ENCODE measurements around the gene CDH11.

CDH11 gene

GRCh38 chr16:64968539-64968938, 153.3 kb downstream of the CDH11 start:
- no peak for TF ChIP-seq CTCF (IDR thresholded peaks at IDR 0.05; ENCODE audit: low read depth, low read length)

GRCh38 chr16:64964126-64964540, 157.7 kb downstream of the CDH11 start:
- TF ChIP-seq CTCF (IDR thresholded peaks at IDR 0.05; ENCODE audit: low read depth, low read length): no peak
- no peak for DNase-seq
- Histone ChIP-seq H3K9me3 (ENCODE audit: severe bottlenecking) (no peaks in the 10 kb centered on the region), H3K27me3 (ENCODE audit: insufficient read depth, low read depth, severe bottlenecking) (no peaks in the 10 kb centered on the region), H3K4me3 (ENCODE audit: low read depth, low read length) (no peak overlapping the region), H3K27ac (no peak overlapping the region), H3K36me3 (no peaks in the 10 kb centered on the region)

More at GRCh38 chr16:64968539-64968938, 153.3 kb downstream of the CDH11 start:
- Histone ChIP-seq H3K36me3 (no peaks in the 10 kb centered on the region), H3K4me3 (ENCODE audit: low read depth, low read length) (no peak overlapping the region), H3K9me3 (ENCODE audit: severe bottlenecking) (no peaks in the 10 kb centered on the region), H3K27ac (no peak overlapping the region), H3K27me3 (ENCODE audit: insufficient read depth, low read depth, severe bottlenecking) (no peaks in the 10 kb centered on the region)
- no peak for DNase-seq

- H3K36me3 ChIP-seq: no peaks in the 10 kb centered on the region
These were observed 159.1 kb downstream of the CDH11 start for GRCh38 chr16:64962786-64963185.

GRCh38 chr16:64957246-64957645, 164.6 kb downstream of the CDH11 start:
- Histone ChIP-seq H3K27me3 (ENCODE audit: insufficient read depth, low read depth, severe bottlenecking) (no peaks in the 10 kb centered on the region), H3K4me3 (ENCODE audit: low read depth, low read length) (no peak overlapping the region), H3K9me3 (ENCODE audit: severe bottlenecking) (no peaks in the 10 kb centered on the region), H3K36me3 (no peaks in the 10 kb centered on the region), H3K27ac (no peak overlapping the region)
- TF ChIP-seq CTCF (IDR thresholded peaks at IDR 0.05; ENCODE audit: low read depth, low read length): no peak
- DNase-seq: no peak

More at GRCh38 chr16:64962786-64963185, 159.1 kb downstream of the CDH11 start:
- H3K27ac ChIP-seq: no peak overlapping the region
- H3K4me3 ChIP-seq (ENCODE audit: low read depth, low read length): no peak overlapping the region
- DNase-seq: no peak
- no peaks in the 10 kb centered on the region for H3K27me3 ChIP-seq (ENCODE audit: insufficient read depth, low read depth, severe bottlenecking)
- TF ChIP-seq CTCF (IDR thresholded peaks at IDR 0.05; ENCODE audit: low read depth, low read length): no peak
- H3K9me3 ChIP-seq (ENCODE audit: severe bottlenecking): no peaks in the 10 kb centered on the region

GRCh38 chr16:64952177-64952576, 169.7 kb downstream of the CDH11 start:
- no peak for TF ChIP-seq CTCF (IDR thresholded peaks at IDR 0.05; ENCODE audit: low read depth, low read length)
- Histone ChIP-seq H3K9me3 (ENCODE audit: severe bottlenecking) (no peaks in the 10 kb centered on the region), H3K4me3 (ENCODE audit: low read depth, low read length) (no peak overlapping the region), H3K27ac (no peak overlapping the region), H3K36me3 (no peaks in the 10 kb centered on the region), H3K27me3 (ENCODE audit: insufficient read depth, low read depth, severe bottlenecking) (no peaks in the 10 kb centered on the region)
- DNase-seq: no peak

- TF ChIP-seq CTCF (IDR thresholded peaks at IDR 0.05; ENCODE audit: low read depth, low read length): no peak
- no peaks in the 10 kb centered on the region for H3K36me3 ChIP-seq
- H3K4me3 ChIP-seq (ENCODE audit: low read depth, low read length): no peak overlapping the region
- H3K27ac ChIP-seq: no peak overlapping the region
- H3K27me3 ChIP-seq (ENCODE audit: insufficient read depth, low read depth, severe bottlenecking): no peaks in the 10 kb centered on the region
- DNase-seq: no peak
- no peaks in the 10 kb centered on the region for H3K9me3 ChIP-seq (ENCODE audit: severe bottlenecking)
These were observed 170.7 kb downstream of the CDH11 start for GRCh38 chr16:64951193-64951592.

Measured in WERI-Rb-1 (cell line).